ENCODE data around the gene DCAF4.

DCAF4 gene

GRCh38 chr14:72928872-72929271, 2.6 kb downstream of the DCAF4 start:
- Histone ChIP-seq H3K4ac (ENCODE audit: low read depth, low read length) (no peak overlapping the region), H3K27me3 (ENCODE audit: insufficient read depth, low read length) (no peaks in the 10 kb centered on the region), H4K12ac (ENCODE audit: low read depth, low read length) (no peak overlapping the region), H3K18ac (ENCODE audit: low read length) (no peak overlapping the region), H3K9me3 (ENCODE audit: insufficient read depth, low read depth, low read length) (peaks cover 3% of the 10 kb centered on the region), H4K91ac (ENCODE audit: low read depth, low read length) (no peak overlapping the region), H3K79me2 (ENCODE audit: control insufficient read depth, insufficient read depth, low read length, poor library complexity) (peaks cover 6% of the 10 kb centered on the region), H3K4me3 (ENCODE audit: low read depth, low read length) (no peak overlapping the region), H3K14ac (ENCODE audit: low read length) (no peak overlapping the region), H2AFZ (ENCODE audit: insufficient read depth, low read length, poor library complexity) (no peak overlapping the region), H3K23ac (ENCODE audit: low read length) (no peak overlapping the region), H3K79me1 (ENCODE audit: low read length) (peaks cover 16% of the 10 kb centered on the region), H2BK12ac (ENCODE audit: low read length) (no peak overlapping the region), H2BK5ac (ENCODE audit: low read depth, low read length, poor library complexity) (no peak overlapping the region), H2AK5ac (ENCODE audit: low read length) (no peak overlapping the region), H3K4me1 (ENCODE audit: control insufficient read depth in 1 of 2, insufficient read depth in 2 of 2, low read length in 2 of 2) (peaks cover 8 to 10% of the 10 kb centered on the region in 2 experiments), H4K8ac (ENCODE audit: low read depth, low read length) (no peak overlapping the region), H3K9ac (ENCODE audit: low read length) (no peak overlapping the region), H3K36me3 (ENCODE audit: control insufficient read depth in 1 of 2, insufficient read depth in 2 of 2, low read length in 2 of 2) (peaks cover 0 to 4% of the 10 kb centered on the region in 2 experiments), H2BK120ac (ENCODE audit: insufficient read depth, low read length, poor library complexity) (no peak overlapping the region), H3K27ac (ENCODE audit: low read depth, low read length) (no peak overlapping the region), H3K4me2 (ENCODE audit: low read length) (no peak overlapping the region)
- no CpG with 5 or more reads among the region's 21 CpGs for WGBS (ENCODE audit: extremely low coverage, insufficient coverage, insufficient read length)
- DNase-seq: peak; percentile 42 to 67

GRCh38 chr14:72929316-72930080, 3.2 kb downstream of the DCAF4 start:
- H3K14ac ChIP-seq (ENCODE audit: low read length): no peak overlapping the region
- H3K4me2 ChIP-seq (ENCODE audit: low read length): no peak overlapping the region
- peaks cover 0 to 4% of the 10 kb centered on the region in 2 experiments for H3K36me3 ChIP-seq (ENCODE audit: control insufficient read depth in 1 of 2, insufficient read depth in 2 of 2, low read length in 2 of 2)
- H3K79me1 ChIP-seq (ENCODE audit: low read length): peaks cover 16% of the 10 kb centered on the region
- peak; percentile 60 to 61 for DNase-seq
- peak overlapping the region; percentile 23 for H3K4ac ChIP-seq (ENCODE audit: low read depth, low read length)
- H3K79me2 ChIP-seq (ENCODE audit: control insufficient read depth, insufficient read depth, low read length, poor library complexity): peaks cover 6% of the 10 kb centered on the region
- no peak overlapping the region for H4K8ac ChIP-seq (ENCODE audit: low read depth, low read length)
- peaks cover 6 to 10% of the 10 kb centered on the region in 2 experiments for H3K4me1 ChIP-seq (ENCODE audit: control insufficient read depth in 1 of 2, insufficient read depth in 2 of 2, low read length in 2 of 2)
- no peak overlapping the region for H3K4me3 ChIP-seq (ENCODE audit: low read depth, low read length)
- no peak overlapping the region for H2BK120ac ChIP-seq (ENCODE audit: insufficient read depth, low read length, poor library complexity)
- H2AK5ac ChIP-seq (ENCODE audit: low read length): no peak overlapping the region
- no peak overlapping the region for H2BK5ac ChIP-seq (ENCODE audit: low read depth, low read length, poor library complexity)
- H2BK12ac ChIP-seq (ENCODE audit: low read length): no peak overlapping the region
- no peak overlapping the region for H3K18ac ChIP-seq (ENCODE audit: low read length)
- peaks cover 3% of the 10 kb centered on the region for H3K9me3 ChIP-seq (ENCODE audit: insufficient read depth, low read depth, low read length)
- H3K23ac ChIP-seq (ENCODE audit: low read length): no peak overlapping the region
- no peak overlapping the region for H2AFZ ChIP-seq (ENCODE audit: insufficient read depth, low read length, poor library complexity)
- no CpG with 5 or more reads among the region's 43 CpGs for WGBS (ENCODE audit: extremely low coverage, insufficient coverage, insufficient read length)
- H4K91ac ChIP-seq (ENCODE audit: low read depth, low read length): no peak overlapping the region
- H4K12ac ChIP-seq (ENCODE audit: low read depth, low read length): no peak overlapping the region
- H3K9ac ChIP-seq (ENCODE audit: low read length): no peak overlapping the region
- H3K27me3 ChIP-seq (ENCODE audit: insufficient read depth, low read length): no peaks in the 10 kb centered on the region
- H3K27ac ChIP-seq (ENCODE audit: low read depth, low read length): no peak overlapping the region

- H3K4ac ChIP-seq (ENCODE audit: low read depth, low read length): no peak overlapping the region
- H3K4me1 ChIP-seq (ENCODE audit: control insufficient read depth in 1 of 2, insufficient read depth in 2 of 2, low read length in 2 of 2): peaks cover 0 to 2% of the 10 kb centered on the region in 2 experiments
- H2BK5ac ChIP-seq (ENCODE audit: low read depth, low read length, poor library complexity): no peak overlapping the region
- peaks cover under 1 to 5% of the 10 kb centered on the region in 2 experiments for H3K36me3 ChIP-seq (ENCODE audit: control insufficient read depth in 1 of 2, insufficient read depth in 2 of 2, low read length in 2 of 2)
- peaks cover under 1% of the 10 kb centered on the region for H3K9me3 ChIP-seq (ENCODE audit: insufficient read depth, low read depth, low read length)
- no peaks in the 10 kb centered on the region for H3K27me3 ChIP-seq (ENCODE audit: insufficient read depth, low read length)
- H3K79me1 ChIP-seq (ENCODE audit: low read length): no peaks in the 10 kb centered on the region
- H4K8ac ChIP-seq (ENCODE audit: low read depth, low read length): no peak overlapping the region
- H3K23ac ChIP-seq (ENCODE audit: low read length): no peak overlapping the region
- H4K12ac ChIP-seq (ENCODE audit: low read depth, low read length): no peak overlapping the region
- H3K79me2 ChIP-seq (ENCODE audit: control insufficient read depth, insufficient read depth, low read length, poor library complexity): no peaks in the 10 kb centered on the region
- H3K4me2 ChIP-seq (ENCODE audit: low read length): no peak overlapping the region
- no peak overlapping the region for H3K9ac ChIP-seq (ENCODE audit: low read length)
- no peak overlapping the region for H2BK120ac ChIP-seq (ENCODE audit: insufficient read depth, low read length, poor library complexity)
- H4K91ac ChIP-seq (ENCODE audit: low read depth, low read length): no peak overlapping the region
- H3K14ac ChIP-seq (ENCODE audit: low read length): no peak overlapping the region
- no peak overlapping the region for H2AFZ ChIP-seq (ENCODE audit: insufficient read depth, low read length, poor library complexity)
- H2AK5ac ChIP-seq (ENCODE audit: low read length): no peak overlapping the region
- H3K27ac ChIP-seq (ENCODE audit: low read depth, low read length): no peak overlapping the region
- no CpG with 5 or more reads among the region's 7 CpGs for WGBS (ENCODE audit: extremely low coverage, insufficient coverage, insufficient read length)
- no peak overlapping the region for H3K4me3 ChIP-seq (ENCODE audit: low read depth, low read length)
- DNase-seq: no peak
- H2BK12ac ChIP-seq (ENCODE audit: low read length): no peak overlapping the region
- H3K18ac ChIP-seq (ENCODE audit: low read length): no peak overlapping the region
Observed at GRCh38 chr14:72932893-72933292, 6.6 kb downstream of the DCAF4 start.

GRCh38 chr14:72939630-72940029, 13.4 kb downstream of the DCAF4 start:
- H3K27ac ChIP-seq (ENCODE audit: low read depth, low read length): no peak overlapping the region
- no peak overlapping the region for H2BK120ac ChIP-seq (ENCODE audit: insufficient read depth, low read length, poor library complexity)
- DNase-seq: no peak
- H4K91ac ChIP-seq (ENCODE audit: low read depth, low read length): no peak overlapping the region
- no CpG with 5 or more reads among the region's 13 CpGs for WGBS (ENCODE audit: extremely low coverage, insufficient coverage, insufficient read length)
- no peaks in the 10 kb centered on the region for H3K27me3 ChIP-seq (ENCODE audit: insufficient read depth, low read length)
- H3K4me2 ChIP-seq (ENCODE audit: low read length): no peak overlapping the region
- H3K79me1 ChIP-seq (ENCODE audit: low read length): no peaks in the 10 kb centered on the region
- H3K9me3 ChIP-seq (ENCODE audit: insufficient read depth, low read depth, low read length): peaks cover 3% of the 10 kb centered on the region
- no peaks in the 10 kb centered on the region for H3K4me1 ChIP-seq (ENCODE audit: control insufficient read depth in 1 of 2, insufficient read depth in 2 of 2, low read length in 2 of 2)
- H2BK12ac ChIP-seq (ENCODE audit: low read length): no peak overlapping the region
- no peak overlapping the region for H3K4me3 ChIP-seq (ENCODE audit: low read depth, low read length)
- peaks cover 36 to 39% of the 10 kb centered on the region in 2 experiments for H3K36me3 ChIP-seq (ENCODE audit: control insufficient read depth in 1 of 2, insufficient read depth in 2 of 2, low read length in 2 of 2)
- no peaks in the 10 kb centered on the region for H3K79me2 ChIP-seq (ENCODE audit: control insufficient read depth, insufficient read depth, low read length, poor library complexity)
- no peak overlapping the region for H3K18ac ChIP-seq (ENCODE audit: low read length)
- no peak overlapping the region for H3K4ac ChIP-seq (ENCODE audit: low read depth, low read length)
- no peak overlapping the region for H3K14ac ChIP-seq (ENCODE audit: low read length)
- no peak overlapping the region for H2AFZ ChIP-seq (ENCODE audit: insufficient read depth, low read length, poor library complexity)
- no peak overlapping the region for H2BK5ac ChIP-seq (ENCODE audit: low read depth, low read length, poor library complexity)
- no peak overlapping the region for H3K9ac ChIP-seq (ENCODE audit: low read length)
- H4K12ac ChIP-seq (ENCODE audit: low read depth, low read length): no peak overlapping the region
- no peak overlapping the region for H4K8ac ChIP-seq (ENCODE audit: low read depth, low read length)
- H3K23ac ChIP-seq (ENCODE audit: low read length): no peak overlapping the region
- H2AK5ac ChIP-seq (ENCODE audit: low read length): no peak overlapping the region

Measured in trophoblast cell (in vitro differentiated cells and primary cell).